HepG2 (cell line): ENCODE measurements around the gene IFITM10. TPM values are rescaled to one million over a fixed set of nuclear protein-coding genes. Genes with fewer than 3 reads are reported as not detected.

Experiments
- ATAC-seq: fragments of 200-7000 bp; cut with Tn5 transposase; 3 replicates; pipeline ENCODE4 v1.9.1; 2020; ENCODE audit warnings: mild to moderate bottlenecking, moderate library complexity
- BruUV-seq: library from RNA; stranded (reverse); fragments of 400-500 nt; replicated peaks from 2 replicates; lab custom pipeline; 2021; lab: Mats Ljungman, UMichigan
- CTCF ChIA-PET: fragments of 300-600 bp; formaldehyde crosslinking; extraction: SDS; loops from one replicate; lab custom pipeline; 2021; ENCODE audit warnings: low total read pairs, inconsistent platforms, low intra/inter-chr PET ratio; lab: Yijun Ruan, JAX
- POLR2A ChIA-PET: fragments of 350-600 bp; sonication (Branson Sonifier 250); formaldehyde crosslinking; loops from one replicate; lab custom pipeline; 2020; ENCODE audit warnings: antibody characterized with exemption, inconsistent platforms; lab: Yijun Ruan, JAX
- DNase-seq: peaks from one replicate; pipeline ENCODE4 v3.0.0-alpha.2; 2015; ENCODE audit warnings: low spot score
- FAIRE-seq: peaks from 3 replicates; lab custom pipeline; 2011; peaks lifted over from hg19 to GRCh38; lab: Jason Lieb, UNC
- H2AFZ ChIP-seq: one replicate; pipeline ENCODE4 v1.6.1; 2011; ENCODE audit warnings: low read length, inconsistent platforms
- H3K27ac ChIP-seq: fragments of 300-600 bp; 3 replicates; pipeline ENCODE4 v1.8.0; 2011; ENCODE audit warnings: mixed run types, mild to moderate bottlenecking, mixed read lengths, low read length, inconsistent platforms; ENCODE audit not compliant: insufficient read depth; ENCODE audit errors: extremely low read length
- H3K27me3 ChIP-seq, 2 experiments: fragments of 200-600 bp in 1 of 2; 2 replicates in 1 of 2; 3 replicates in 1 of 2; pipeline versions ENCODE4 v1.6.0 to v1.8.0; 2011; ENCODE audit warnings: low read length in 2 of 2, mild to moderate bottlenecking in 2 of 2, moderate library complexity in 2 of 2, inconsistent platforms in 1 of 2; ENCODE audit not compliant: insufficient read depth in 2 of 2, control insufficient read depth in 1 of 2
- H3K36me3 ChIP-seq, 2 experiments: fragments of 200-600 bp in 1 of 2; replicated peaks in 1 of 2; 2 replicates in 1 of 2; 3 replicates in 1 of 2; pipeline versions ENCODE4 v1.5.1 to v1.8.0; 2011; ENCODE audit warnings: low read length in 2 of 2, inconsistent platforms in 1 of 2; ENCODE audit not compliant: insufficient read depth in 2 of 2, control insufficient read depth in 1 of 2
- H3K4me1 ChIP-seq: 2 replicates; pipeline ENCODE4 v1.5.1; 2012; ENCODE audit warnings: low read length, inconsistent platforms; ENCODE audit not compliant: insufficient read depth
- H3K4me2 ChIP-seq: 2 replicates; pipeline ENCODE4 v1.6.0; 2011; ENCODE audit warnings: low read depth, low read length, inconsistent platforms
- H3K4me3 ChIP-seq, 3 experiments: fragments of 200-600 bp in 1 of 3; sonication (generic), shearing (Covaris generic) in 1 of 3; replicated peaks in 1 of 3; 2 replicates each; pipeline ENCODE4 v1.5.1; 2011 to 2016; ENCODE audit warnings: low read length in 3 of 3, inconsistent platforms in 2 of 3, low read depth in 2 of 3, mild to moderate bottlenecking in 2 of 3, control low read depth in 1 of 3, mixed read lengths in 1 of 3; ENCODE audit not compliant: insufficient read depth in 1 of 3
- H3K79me2 ChIP-seq: one replicate; pipeline ENCODE4 v1.6.1; 2011; ENCODE audit warnings: low read length, inconsistent platforms; ENCODE audit not compliant: insufficient read depth
- H3K9ac ChIP-seq: 2 replicates; pipeline ENCODE4 v1.6.0; 2011; ENCODE audit warnings: mild to moderate bottlenecking, low read depth, low read length, inconsistent platforms; ENCODE audit not compliant: insufficient read depth
- H3K9me3 ChIP-seq: 2 replicates; pipeline ENCODE4 v1.5.1; 2012; ENCODE audit warnings: mild to moderate bottlenecking, low read length
- H4K20me1 ChIP-seq: 2 replicates; pipeline ENCODE4 v1.6.0; 2011; ENCODE audit warnings: inconsistent platforms, mild to moderate bottlenecking, low read length, moderate library complexity; ENCODE audit not compliant: insufficient read depth
- ADNP ChIP-seq: sonication (generic); formaldehyde crosslinking; IDR thresholded peaks from 2 replicates; pipeline ENCODE4 v1.4.0; 2020; ENCODE audit warnings: missing genetic modification reagents
- CEBPZ ChIP-seq: IDR thresholded peaks from 2 replicates; pipeline ENCODE4 v1.6.1; 2012; ENCODE audit warnings: low read length, improper control_type of control experiment
- MAFG ChIP-seq: sonication (generic); formaldehyde crosslinking; IDR thresholded peaks from 2 replicates; pipeline ENCODE4 v1.5.1; 2020; ENCODE audit warnings: mild to moderate bottlenecking, missing genetic modification reagents
- ZNF318 ChIP-seq: sonication (generic); formaldehyde crosslinking; IDR thresholded peaks from 2 replicates; pipeline ENCODE4 v1.4.0; 2020; ENCODE audit warnings: mild to moderate bottlenecking, missing genetic modification reagents
- ZNF326 ChIP-seq: sonication (generic); formaldehyde crosslinking; IDR thresholded peaks from 2 replicates; pipeline ENCODE4 v1.4.0; 2020; ENCODE audit warnings: missing genetic modification reagents, borderline replicate concordance
- WGBS: methylation state at CpG from one replicate; pipeline ENCODE4 v1.1.6; 2017; ENCODE audit warnings: low lambda C conversion rate; 5-methylcytosine and 5-hydroxymethylcytosine counted together
- in situ Hi-C: cut with HindIII; loops from 2 replicates; pipeline ENCODE4 v1.10.0; 2017; ENCODE audit warnings: low pct_unique_long_range_greater_than_20kb; ENCODE audit not compliant: extremely low pct_ligation_motif_present
- intact Hi-C: fragments of 100-400 bp; cut with micrococcal nuclease; formaldehyde crosslinking; loops from one replicate; pipeline ENCODE4 v1.10.0; 2022; ENCODE audit not compliant: unreplicated experiment
- polyA plus RNA-seq, 8 experiments: library from polyadenylated mRNA; depleted of rRNA in 3 of 8; stranded (reverse) in 7 of 8; unstranded in 1 of 8; fragments of >200 nt; fragmentation: Illumina TruSeq in 4 of 8; extraction: Trizol in 4 of 8; gene quantifications; 2 replicates each; pipeline versions ENCODE4 v1.2.1 to v1.2.3, GENCODE V29; 2011 to 2016; ENCODE audit warnings: low read depth in 4 of 8, missing spikeins in 1 of 8, mixed read lengths in 1 of 8; ENCODE audit not compliant: insufficient read depth in 1 of 8
- total RNA-seq, 5 experiments: library from RNA; depleted of rRNA; stranded (reverse); fragments of >200 nt; fragmentation: Illumina TruSeq; extraction: Trizol; gene quantifications; 2 replicates each; pipeline ENCODE4 v1.2.3, GENCODE V29; 2016; ENCODE audit warnings: low read depth in 1 of 5

IFITM10 gene
- total and polyA plus RNA-seq, 2 of the 13 experiments (the other 11 are each of a cell fraction or from before 2014, with no cell fraction given): 0.09 to 0.13 TPM

- TF ChIP-seq MAFG (no peak), ZNF318 (CRISPR knock-in tag) (no peak), ADNP (CRISPR knock-in tag) (no peak), CEBPZ (no peak), ZNF326 (CRISPR knock-in tag) (no peak)
- H3K79me2 ChIP-seq: no peaks in the 10 kb centered on the region
- ATAC-seq (no peak; the same call in 2 of the 3 replicates), DNase-seq (no peak), FAIRE-seq (no peak)
- peaks cover 3 to 10% of the 10 kb centered on the region in 2 experiments; a peak in 2 of 5 replicates for H3K27me3 ChIP-seq
- BruUV-seq: no TSS peak
- H4K20me1 ChIP-seq: no peaks in the 10 kb centered on the region; the same call in 1 of the 2 replicates
- no peak overlapping the region for H3K4me3 ChIP-seq
- peaks cover 22% of the 10 kb centered on the region; the same call in 1 of the 2 replicates for H3K4me1 ChIP-seq
- H3K9ac ChIP-seq: no peak overlapping the region
- no peak overlapping the region for H3K4me2 ChIP-seq
- intact Hi-C loops: no loop called here
- H3K27ac ChIP-seq: no peak overlapping the region
- POLR2A ChIA-PET: no interaction called here
- no peak overlapping the region for H2AFZ ChIP-seq
- 88% methylated on average over 16 of the region's 21 CpGs for WGBS
- in situ Hi-C loops: no loop called here
- H3K36me3 ChIP-seq: no peaks in the 10 kb centered on the region
- CTCF ChIA-PET: no interaction called here
- no peaks in the 10 kb centered on the region for H3K9me3 ChIP-seq
Measured at GRCh38 chr11:1746956-1747752, 3.2 kb downstream of the IFITM10 start.
